ENCODE data around the gene CRABP2. TPM values are rescaled to one million over a fixed set of nuclear protein-coding genes. Genes with fewer than 3 reads are reported as not detected.

The CRABP2 gene
- total RNA-seq, 1 experiment from 2014 or later: 1,115 TPM

GRCh38 chr1:156671804-156672203, 33.6 kb downstream of the CRABP2 start:
- Histone ChIP-seq H3K9me3 (ENCODE audit: control insufficient read depth, insufficient read depth, low read depth, low read length) (no peaks in the 10 kb centered on the region), H3K4me1 (ENCODE audit: control insufficient read depth, insufficient read depth, low read length) (peaks cover 27% of the 10 kb centered on the region), H3K27ac (ENCODE audit: low read length) (no peak overlapping the region), H3K27me3 (ENCODE audit: control insufficient read depth, insufficient read depth, low read length) (no peaks in the 10 kb centered on the region), H3K4me3 (ENCODE audit: low read depth in 2 of 2, low read length in 2 of 2) (no peak overlapping the region), H3K36me3 (ENCODE audit: control insufficient read depth, insufficient read depth, low read length) (no peaks in the 10 kb centered on the region)
- intact Hi-C loops (cut with micrococcal nuclease; ENCODE audit: unreplicated experiment) (no loop called here), in situ Hi-C loops (cut with HindIII; ENCODE audit: low pct_unique_long_range_greater_than_20kb, low sequenced_read_pairs) (no loop called here)
- ATAC-seq: no peak
- TF ChIP-seq CTCF (IDR thresholded peaks at IDR 0.05) (no peak), TCF7L2 (IDR thresholded peaks at IDR 0.05; ENCODE audit: low read depth, low read length) (no peak), SIN3A (IDR thresholded peaks at IDR 0.05; ENCODE audit: borderline replicate concordance, insufficient read depth, low read depth, low read length) (no peak), POLR2AphosphoS5 (IDR thresholded peaks at IDR 0.05; ENCODE audit: low read depth, low read length) (no peak), REST (IDR thresholded peaks at IDR 0.05; ENCODE audit: insufficient read depth in 1 of 2, low read depth in 2 of 2, low read length in 1 of 2) (no peak)
- no peak for DNase-seq (ENCODE audit: low read depth, low spot score)
- POLR2A ChIA-PET: no interaction called here
- CTCF ChIA-PET: no interaction called here
- BruUV-seq (replicated peaks): no TSS peak

- BruUV-seq (replicated peaks): no TSS peak
- intact Hi-C loops (cut with micrococcal nuclease; ENCODE audit: unreplicated experiment): no loop called here
- no peak for ATAC-seq
- POLR2A ChIA-PET: interaction anchor here (0.5 kb wide), 1 partner anchor 36 kb away, joined by 4 read pairs; no protein-coding TSS in a partner anchor
- Histone ChIP-seq H3K4me1 (ENCODE audit: control insufficient read depth, insufficient read depth, low read length) (peaks cover 28% of the 10 kb centered on the region), H3K36me3 (ENCODE audit: control insufficient read depth, insufficient read depth, low read length) (no peaks in the 10 kb centered on the region), H3K9me3 (ENCODE audit: control insufficient read depth, insufficient read depth, low read depth, low read length) (no peaks in the 10 kb centered on the region), H3K4me3 (ENCODE audit: low read depth in 2 of 2, low read length in 2 of 2) (no peak overlapping the region), H3K27me3 (ENCODE audit: control insufficient read depth, insufficient read depth, low read length) (no peaks in the 10 kb centered on the region), H3K27ac (ENCODE audit: low read length) (no peak overlapping the region)
- no peak for TF ChIP-seq REST (IDR thresholded peaks at IDR 0.05; ENCODE audit: insufficient read depth in 1 of 2, low read depth in 2 of 2, low read length in 1 of 2)
- TF ChIP-seq SIN3A (IDR thresholded peaks at IDR 0.05; ENCODE audit: borderline replicate concordance, insufficient read depth, low read depth, low read length): no peak
- TF ChIP-seq POLR2AphosphoS5 (IDR thresholded peaks at IDR 0.05; ENCODE audit: low read depth, low read length): no peak
- TF ChIP-seq CTCF (IDR thresholded peaks at IDR 0.05): no peak
- no peak for TF ChIP-seq TCF7L2 (IDR thresholded peaks at IDR 0.05; ENCODE audit: low read depth, low read length)
- in situ Hi-C loops (cut with HindIII; ENCODE audit: low pct_unique_long_range_greater_than_20kb, low sequenced_read_pairs): no loop called here
- CTCF ChIA-PET: no interaction called here
- no peak for DNase-seq (ENCODE audit: low read depth, low spot score)
Measured at GRCh38 chr1:156670791-156671190, 34.6 kb downstream of the CRABP2 start.

All from Panc1 (cell line).